NCI-H2196 (cell line): ENCODE data around the gene OSCP1.
A peak's percentile ranks its signal among the peaks of the same experiment; 100 is the strongest.

Experiments used
- DNase-seq: peaks from one replicate; lab custom pipeline; 2025; ENCODE audit not compliant: unreplicated experiment; lab: John Stamatoyannopoulos, UW

The OSCP1 gene

GRCh38 chr1:36384542-36385409 is 65.5 kb downstream of the OSCP1 start:
- DNase-seq, result peak; percentile 75

GRCh38 chr1:36383240-36383639 is 67.0 kb downstream of the OSCP1 start:
- no peak for DNase-seq

GRCh38 chr1:36382669-36383068 is 67.6 kb downstream of the OSCP1 start:
- no peak for DNase-seq

- DNase-seq, result no peak
These were observed 68.0 kb downstream of the OSCP1 start for GRCh38 chr1:36382231-36382630.

- DNase-seq, result no peak
These were observed 68.8 kb downstream of the OSCP1 start for GRCh38 chr1:36381405-36381804.

- DNase-seq, result no peak
These were observed 69.5 kb downstream of the OSCP1 start for GRCh38 chr1:36380782-36381181.

- DNase-seq, result no peak
These were observed 70.1 kb downstream of the OSCP1 start for GRCh38 chr1:36380143-36380619.

- DNase-seq, result no peak
These were observed 72.3 kb downstream of the OSCP1 start for GRCh38 chr1:36377791-36378492.

- DNase-seq, result no peak
These were observed 77.6 kb downstream of the OSCP1 start for GRCh38 chr1:36372617-36373016.

- peak; percentile 87 for DNase-seq
These were observed 81.0 kb downstream of the OSCP1 start for GRCh38 chr1:36369061-36369861.
